ENCODE data around the gene EML4.

Gene EML4

DNA sequence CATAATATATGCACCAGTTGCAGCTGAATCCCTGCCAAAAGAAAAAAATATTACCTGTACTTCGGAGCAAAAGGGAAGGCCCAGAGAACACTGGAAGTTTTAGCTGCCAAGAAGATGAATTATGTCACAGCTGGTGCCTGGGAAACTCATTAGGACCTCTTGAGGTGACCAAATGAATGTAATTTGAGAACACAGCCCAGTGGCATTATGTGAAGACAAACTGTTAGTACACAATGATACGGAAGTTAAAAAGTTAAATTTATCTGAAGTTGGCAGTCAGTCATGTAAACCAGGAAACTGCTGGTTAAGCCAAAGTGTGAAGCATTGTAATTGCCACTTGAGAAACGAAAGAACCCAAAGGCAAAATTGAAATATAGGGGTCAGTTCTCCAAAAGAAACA lies 80.7 kb downstream of the EML4 start:
- TF ChIP-seq, protein P1, sequence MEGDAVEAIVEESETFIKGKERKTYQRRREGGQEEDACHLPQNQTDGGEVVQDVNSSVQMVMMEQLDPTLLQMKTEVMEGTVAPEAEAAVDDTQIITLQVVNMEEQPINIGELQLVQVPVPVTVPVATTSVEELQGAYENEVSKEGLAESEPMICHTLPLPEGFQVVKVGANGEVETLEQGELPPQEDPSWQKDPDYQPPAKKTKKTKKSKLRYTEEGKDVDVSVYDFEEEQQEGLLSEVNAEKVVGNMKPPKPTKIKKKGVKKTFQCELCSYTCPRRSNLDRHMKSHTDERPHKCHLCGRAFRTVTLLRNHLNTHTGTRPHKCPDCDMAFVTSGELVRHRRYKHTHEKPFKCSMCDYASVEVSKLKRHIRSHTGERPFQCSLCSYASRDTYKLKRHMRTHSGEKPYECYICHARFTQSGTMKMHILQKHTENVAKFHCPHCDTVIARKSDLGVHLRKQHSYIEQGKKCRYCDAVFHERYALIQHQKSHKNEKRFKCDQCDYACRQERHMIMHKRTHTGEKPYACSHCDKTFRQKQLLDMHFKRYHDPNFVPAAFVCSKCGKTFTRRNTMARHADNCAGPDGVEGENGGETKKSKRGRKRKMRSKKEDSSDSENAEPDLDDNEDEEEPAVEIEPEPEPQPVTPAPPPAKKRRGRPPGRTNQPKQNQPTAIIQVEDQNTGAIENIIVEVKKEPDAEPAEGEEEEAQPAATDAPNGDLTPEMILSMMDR (conservative IDR thresholded peaks at IDR 0.05): no peak
- TF ChIP-seq ZFX (IDR thresholded peaks at IDR 0.05): no peak
- no peak overlapping the region for H3K27ac ChIP-seq

DNA sequence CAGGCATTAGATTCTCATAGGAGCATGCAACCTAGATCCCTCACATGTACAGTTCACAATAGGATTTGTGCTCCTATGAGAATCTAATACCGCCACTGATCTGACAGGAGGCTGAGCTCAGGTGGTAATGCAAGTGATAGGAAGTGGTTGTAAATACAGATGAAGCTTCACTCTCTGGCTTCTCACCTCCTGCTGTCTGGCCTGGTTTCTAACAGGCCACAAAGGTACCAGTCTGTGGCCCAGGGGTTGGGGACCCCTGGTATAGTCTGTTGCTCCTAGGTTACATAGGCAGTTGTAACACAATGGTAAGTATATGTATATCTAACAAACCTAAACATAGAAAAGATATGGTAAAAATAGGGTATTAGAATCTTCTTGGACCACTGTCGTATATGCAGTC lies 81.8 kb downstream of the EML4 start:
- no peak for TF ChIP-seq ZFX (IDR thresholded peaks at IDR 0.05)
- TF ChIP-seq, protein P1 (conservative IDR thresholded peaks at IDR 0.05): no peak
- H3K27ac ChIP-seq: no peak overlapping the region

DNA sequence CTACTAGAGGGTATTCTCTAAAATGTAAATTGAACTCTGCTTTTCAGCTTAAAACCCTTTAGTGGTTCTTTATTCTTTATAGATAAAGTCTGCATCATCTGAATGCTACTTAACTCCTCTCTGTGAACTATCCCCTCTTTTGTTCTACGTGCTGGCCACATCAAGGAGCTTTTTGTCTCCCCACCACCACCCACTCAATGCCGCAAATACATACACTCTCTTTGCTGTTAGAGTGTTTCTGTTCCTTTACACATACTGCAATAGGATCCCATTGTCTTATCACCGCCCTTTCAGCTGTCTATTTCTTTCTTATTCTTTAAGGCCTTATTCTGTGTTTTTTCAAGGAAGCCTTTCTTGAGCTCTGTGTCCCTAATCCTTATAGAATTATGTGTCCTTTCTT lies 83.3 kb downstream of the EML4 start:
- no peak for TF ChIP-seq ZFX (IDR thresholded peaks at IDR 0.05)
- TF ChIP-seq, protein P1 (conservative IDR thresholded peaks at IDR 0.05): no peak
- no peak overlapping the region for H3K27ac ChIP-seq

DNA sequence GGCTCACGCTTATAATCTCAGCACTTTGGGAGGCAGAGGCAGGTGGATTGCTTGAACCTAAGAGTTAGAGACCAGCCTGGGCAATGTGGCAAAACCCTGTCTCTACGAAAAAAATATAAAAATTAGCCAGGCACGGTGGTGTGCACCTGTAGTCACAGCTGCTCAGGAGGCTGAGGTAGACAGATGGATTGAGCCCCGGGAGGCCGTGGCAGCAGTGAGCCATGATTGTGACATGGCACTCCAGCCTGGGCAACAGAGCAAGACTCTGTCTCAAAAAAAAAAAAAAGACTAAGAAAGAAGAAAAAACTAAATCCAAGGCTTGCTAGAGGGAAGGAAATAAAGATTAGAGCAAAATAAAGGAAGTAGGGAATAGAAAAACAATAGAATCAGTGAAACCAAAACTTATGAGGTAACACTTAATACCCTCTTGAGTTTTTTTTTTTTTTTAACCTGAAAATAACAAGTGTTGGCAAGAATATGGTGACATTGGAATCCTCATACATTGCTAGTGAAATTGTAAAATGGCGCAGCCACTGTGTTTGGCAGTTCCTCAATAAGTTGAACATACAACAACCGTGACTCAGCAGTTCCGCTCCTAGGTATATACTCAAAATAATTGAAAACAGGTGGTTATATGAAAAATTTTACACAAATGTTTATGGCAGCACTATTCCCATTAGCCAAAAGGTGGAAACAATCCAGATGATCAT lies 85.2 kb downstream of the EML4 start:
- TF ChIP-seq ZFX (IDR thresholded peaks at IDR 0.05): no peak
- TF ChIP-seq, protein P1 (conservative IDR thresholded peaks at IDR 0.05): no peak
- H3K27ac ChIP-seq: no peak overlapping the region

DNA sequence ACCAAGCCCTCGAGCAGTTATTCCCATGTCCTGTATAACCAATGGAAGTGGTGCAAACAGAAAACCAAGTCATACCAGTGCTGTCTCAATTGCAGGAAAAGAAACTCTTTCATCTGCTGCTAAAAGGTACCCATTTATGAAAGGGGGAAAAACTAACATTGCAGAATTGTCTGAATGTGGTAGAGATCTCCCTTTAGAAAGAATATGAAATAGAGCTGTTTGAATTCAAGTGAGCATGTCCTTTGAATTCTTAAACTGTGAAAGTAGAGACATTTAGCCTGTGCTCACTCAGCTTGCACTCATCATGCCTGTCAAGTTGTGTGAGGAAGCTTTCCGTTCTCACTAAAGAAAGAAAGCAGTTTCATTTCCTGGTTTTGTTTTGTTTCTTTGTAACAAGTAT lies 87.4 kb downstream of the EML4 start:
- H3K27ac ChIP-seq: no peak overlapping the region
- TF ChIP-seq, protein P1 (conservative IDR thresholded peaks at IDR 0.05): no peak
- TF ChIP-seq ZFX (IDR thresholded peaks at IDR 0.05): no peak

DNA sequence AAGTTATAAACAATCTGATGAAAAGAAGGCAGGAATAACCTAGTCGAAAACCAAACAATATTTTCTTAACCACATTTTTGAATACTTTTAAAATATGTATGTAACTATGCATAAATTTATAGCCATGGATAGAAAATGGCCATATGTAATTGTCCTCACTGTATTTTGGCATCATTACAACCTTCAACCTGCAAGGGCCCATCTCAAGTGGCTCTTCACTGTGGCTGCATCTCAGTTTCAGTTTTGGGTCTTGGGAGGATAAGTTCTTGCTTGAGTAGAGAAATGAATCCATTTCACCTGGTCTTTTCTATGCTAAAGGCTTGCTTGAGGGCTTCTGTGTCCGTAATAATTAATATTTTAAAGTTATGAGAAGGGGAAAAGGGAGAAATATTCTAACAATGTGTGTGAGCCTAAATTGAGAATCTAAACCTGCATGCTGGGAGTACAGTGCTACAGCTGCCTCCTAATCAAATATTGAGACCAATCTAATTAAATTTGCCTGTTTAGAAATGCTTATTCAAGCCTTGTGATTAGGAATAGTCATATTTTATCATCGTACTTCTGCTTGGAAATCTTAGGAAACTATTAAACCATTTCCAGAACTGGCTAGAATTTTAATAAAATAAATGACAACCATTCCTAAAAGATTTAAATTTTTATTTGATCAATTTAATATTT lies 92.5 kb downstream of the EML4 start:
- no peak for TF ChIP-seq ZFX (IDR thresholded peaks at IDR 0.05)
- TF ChIP-seq, protein P1 (conservative IDR thresholded peaks at IDR 0.05): no peak
- H3K27ac ChIP-seq: no peak overlapping the region

DNA sequence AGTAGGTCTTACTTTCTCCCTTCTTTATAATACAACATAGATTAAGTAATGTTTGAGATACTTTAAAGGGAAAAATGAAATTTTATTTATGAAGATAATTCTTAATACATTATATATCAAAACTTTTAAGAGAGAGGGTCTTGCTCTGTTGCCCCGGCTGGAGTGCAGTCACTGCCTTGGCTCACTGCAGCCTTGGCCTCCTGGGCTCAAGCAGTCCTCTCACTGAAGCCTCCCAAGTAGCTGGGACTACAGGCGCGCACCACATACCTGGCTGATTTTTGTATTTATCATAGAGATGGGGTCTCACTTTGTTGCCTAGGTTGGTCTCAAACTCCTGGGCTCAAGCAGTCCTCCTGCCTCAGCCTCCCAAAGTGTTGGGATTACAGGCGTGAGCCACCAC lies 97.1 kb downstream of the EML4 start:
- TF ChIP-seq ZFX (IDR thresholded peaks at IDR 0.05): no peak
- TF ChIP-seq, protein P1 (conservative IDR thresholded peaks at IDR 0.05): no peak
- no peak overlapping the region for H3K27ac ChIP-seq
